ENCODE measurements around the gene C4orf36.

Gene C4orf36

DNA sequence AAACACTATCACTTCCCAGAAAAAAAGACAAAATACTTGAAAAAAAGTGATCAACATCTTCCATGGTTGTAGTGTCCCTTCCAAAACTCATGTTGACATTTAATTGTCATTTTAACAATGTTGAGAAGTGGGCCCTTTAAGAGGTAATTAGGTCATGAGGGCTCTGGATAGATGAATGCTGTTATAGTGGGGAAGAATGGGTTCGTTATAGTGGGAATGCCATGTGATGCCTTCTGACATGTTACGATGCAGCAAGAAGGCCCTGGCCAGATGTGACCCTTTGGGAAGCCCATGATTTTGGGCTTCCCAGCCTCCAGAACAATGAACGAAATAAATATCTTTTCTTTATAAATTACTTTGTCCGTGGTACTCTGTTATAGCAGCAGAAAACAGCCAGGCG lies 39.0 kb downstream of the C4orf36 start:
- no peak for DNase-seq

DNA sequence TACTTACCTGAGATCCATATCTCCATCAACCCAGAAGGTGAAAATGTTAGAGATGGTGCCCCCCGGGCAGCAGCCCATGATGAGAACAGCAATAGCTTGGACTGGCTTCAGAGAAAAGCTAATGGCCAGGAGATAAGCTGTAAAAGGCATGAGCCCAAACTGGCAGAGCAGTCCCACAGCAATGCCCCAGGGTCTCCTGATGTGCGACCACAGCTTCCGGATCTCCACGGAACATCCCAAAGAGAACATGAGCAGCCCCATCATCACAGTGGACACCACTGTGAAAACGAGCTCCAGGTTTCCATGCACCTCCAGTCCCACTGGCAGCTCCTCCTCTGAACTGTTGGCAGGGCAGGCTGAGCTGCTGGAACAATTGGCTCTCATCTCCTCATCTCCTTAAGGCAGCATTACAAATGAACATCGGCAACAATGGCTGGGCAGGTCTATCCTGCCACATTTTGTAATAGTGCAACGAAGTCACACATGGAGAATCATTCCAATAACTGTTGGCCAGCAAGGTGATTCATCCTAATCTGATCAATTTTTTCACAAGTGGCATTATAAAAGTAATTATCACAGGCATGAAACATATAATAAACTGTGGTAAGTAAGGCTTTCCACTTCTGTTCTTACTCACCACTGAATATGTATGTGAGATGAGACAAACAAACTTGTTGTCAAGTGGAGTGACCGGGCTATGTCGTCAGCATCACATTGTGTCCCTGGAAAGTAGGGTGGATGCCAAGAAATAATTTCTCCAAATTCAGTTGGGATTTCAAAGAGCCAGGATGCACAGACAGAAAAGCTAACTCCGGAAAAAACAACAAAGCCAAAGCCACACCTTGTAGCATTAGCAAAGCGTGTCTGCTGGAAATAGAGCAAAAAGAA lies 43.2 kb downstream of the C4orf36 start, which contains the start of gene SLC10A6:
Gene SLC10A6, minus strand, starts transcription at position 653 of the 888 bp plus-strand sequence. Its CDS starts 269 bp downstream, at position 384.
- DNase-seq = no peak

GRCh38 chr4:86848136-86848535 lies 44.1 kb downstream of the C4orf36 start:
- no peak for DNase-seq

- no peak for DNase-seq
Observed at GRCh38 chr4:86847571-86847970, 44.7 kb downstream of the C4orf36 start.

- DNase-seq = no peak
Observed at GRCh38 chr4:86846921-86847320, 45.3 kb downstream of the C4orf36 start.

- DNase-seq = no peak
Observed at GRCh38 chr4:86845593-86845992, 46.6 kb downstream of the C4orf36 start.

DNA sequence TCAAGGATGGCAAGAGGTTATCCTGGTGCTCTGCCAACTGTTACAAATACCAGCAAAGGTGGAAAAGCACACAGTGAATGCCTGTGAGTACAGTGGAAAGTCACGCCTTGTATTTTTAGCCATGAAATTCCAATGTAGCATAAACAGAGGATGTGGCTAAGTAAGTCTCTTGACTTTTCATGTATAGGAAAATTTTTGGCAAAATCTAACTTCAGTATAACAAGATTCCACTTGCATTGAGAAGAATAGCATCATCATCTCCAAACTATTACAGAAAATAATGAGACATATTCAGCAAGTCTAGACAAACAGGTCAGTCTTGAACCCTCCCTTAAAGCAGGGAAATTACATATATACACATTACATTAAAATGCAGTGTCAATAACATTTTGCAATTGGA lies 50.9 kb downstream of the C4orf36 start:
- DNase-seq = no peak

GRCh38 chr4:86840858-86841257 lies 51.4 kb downstream of the C4orf36 start:
- no peak for DNase-seq

GRCh38 chr4:86837691-86838503 lies 54.3 kb downstream of the C4orf36 start:
- peak; percentile 23 for DNase-seq

DNA sequence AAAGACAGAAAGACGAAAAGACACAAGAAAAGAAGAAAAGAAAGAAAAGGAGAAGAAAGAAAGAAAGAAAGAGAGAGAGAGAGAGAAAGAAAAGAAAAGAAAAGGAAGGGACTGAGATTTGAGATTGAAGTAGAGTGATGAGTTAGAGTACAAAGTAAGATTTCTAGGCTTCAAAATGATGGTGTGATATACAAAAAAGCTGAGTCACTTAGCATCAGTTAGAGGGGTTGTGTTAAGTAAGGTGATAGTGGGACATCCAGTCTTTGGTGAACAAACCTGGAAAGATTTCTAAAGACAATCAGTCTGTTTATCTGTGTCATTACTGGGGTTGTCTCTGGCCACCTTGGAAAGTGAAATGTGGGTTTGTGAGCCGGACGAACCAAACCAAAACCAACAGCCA lies 56.5 kb downstream of the C4orf36 start:
- DNase-seq = no peak

- DNase-seq = no peak
Observed at GRCh38 chr4:86834901-86835300, 57.3 kb downstream of the C4orf36 start.

DNA sequence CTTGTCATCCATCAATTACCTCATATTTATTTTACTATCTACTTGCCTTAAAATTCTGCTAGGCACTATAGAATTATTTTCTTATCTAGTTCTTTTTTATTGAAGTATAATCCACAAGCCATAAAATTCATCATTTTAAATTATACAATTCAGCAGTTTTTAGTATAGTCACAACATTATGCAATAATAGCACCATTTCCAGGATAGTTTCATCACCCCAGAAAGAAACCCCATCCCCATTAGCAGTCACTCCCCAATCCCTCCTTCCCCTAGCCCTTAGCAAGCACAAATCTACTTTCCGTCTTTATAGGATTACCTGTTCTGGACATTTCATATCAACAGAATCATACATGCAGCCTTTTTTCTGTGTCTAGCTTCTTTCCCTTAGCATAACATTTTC lies 58.6 kb downstream of the C4orf36 start:
- DNase-seq = no peak

- no peak for DNase-seq
Observed at GRCh38 chr4:86831262-86832130, 60.7 kb downstream of the C4orf36 start.

Measured in NCI-H524 treated with DMSO at 0.1 percent for 48 hours (cell line).